ENCODE results near the gene GJA9.
"Not testable (repeated sequence)": the region's sequence is repeated elsewhere in the genome, so short reads cannot be mapped to it uniquely, and the experiment has no call there.

Gene GJA9

GRCh38 chr1:38881487-38881886 lies at the start of gene GJA9:
GJA9 (minus strand) TSS chr1:38881587; CDS start chr1:38876098, 5,489 bp downstream.
- no peak for DNase-seq

- DNase-seq: no peak
These were observed 48.1 kb upstream of the GJA9 start for GRCh38 chr1:38929476-38929875.

GRCh38 chr1:38929054-38929453 lies 47.7 kb upstream of the GJA9 start:
- no peak for DNase-seq

- DNase-seq: no peak
These were observed 44.7 kb upstream of the GJA9 start for GRCh38 chr1:38926091-38926490.

GRCh38 chr1:38925391-38925790 lies 44.0 kb upstream of the GJA9 start:
- no peak for DNase-seq

GRCh38 chr1:38923607-38924006 lies 42.2 kb upstream of the GJA9 start:
- peak; percentile 14 for DNase-seq

- DNase-seq: no peak
These were observed 37.7 kb upstream of the GJA9 start for GRCh38 chr1:38919130-38919529.

- DNase-seq: no peak
These were observed 37.2 kb upstream of the GJA9 start for GRCh38 chr1:38918568-38918967.

- DNase-seq: no peak
These were observed 36.4 kb upstream of the GJA9 start for GRCh38 chr1:38917772-38918171.

GRCh38 chr1:38917337-38917736 lies 36.0 kb upstream of the GJA9 start:
- no peak for DNase-seq

GRCh38 chr1:38915352-38915948 lies 34.1 kb upstream of the GJA9 start:
- peak; percentile 29 for DNase-seq

- DNase-seq: not testable (repeated sequence)
These were observed 33.5 kb upstream of the GJA9 start for GRCh38 chr1:38914908-38915307.

- DNase-seq: no peak
These were observed 27.4 kb upstream of the GJA9 start for GRCh38 chr1:38908821-38909220.

- no peak for DNase-seq
These were observed 24.6 kb upstream of the GJA9 start for GRCh38 chr1:38905985-38906384.

GRCh38 chr1:38899560-38899959 lies 18.2 kb upstream of the GJA9 start:
- no peak for DNase-seq

GRCh38 chr1:38898653-38899230 lies 17.4 kb upstream of the GJA9 start:
- no peak for DNase-seq

GRCh38 chr1:38896169-38896568 lies 14.8 kb upstream of the GJA9 start:
- DNase-seq: no peak

GRCh38 chr1:38892976-38893375 lies 11.6 kb upstream of the GJA9 start:
- DNase-seq: no peak

GRCh38 chr1:38891753-38892152 lies 10.4 kb upstream of the GJA9 start:
- DNase-seq: no peak

- no peak for DNase-seq
These were observed 8.2 kb upstream of the GJA9 start for GRCh38 chr1:38889589-38889988.

GRCh38 chr1:38888423-38889333 lies 7.3 kb upstream of the GJA9 start:
- DNase-seq: no peak

GRCh38 chr1:38885092-38885491 lies 3.7 kb upstream of the GJA9 start:
- DNase-seq: no peak

- DNase-seq: no peak
These were observed 5.6 kb downstream of the GJA9 start for GRCh38 chr1:38875811-38876210.

Data from stimulated activated CD4-positive, alpha-beta T cell treated with anti-CD3 and anti-CD28 coated beads, Interleukin-15, amount 100 ng/mL, for 24 hours (primary cell).